HG03280 (cell line): ENCODE results near the gene GRIP2.

ENCODE experiments used
- ATAC-seq: cut with Tn5 transposase; IDR thresholded peaks from one replicate; pipeline ENCODE4 v1.9.1; 2021; ENCODE audit warnings: mild to moderate bottlenecking, moderate library complexity; ENCODE audit not compliant: unreplicated experiment

Gene GRIP2

GRCh38 chr3:14488286-14489041 is 51.7 kb downstream of the GRIP2 start:
- ATAC-seq = no peak

GRCh38 chr3:14487821-14488220 is 52.3 kb downstream of the GRIP2 start:
- no peak for ATAC-seq

- no peak for ATAC-seq
Observed at GRCh38 chr3:14487086-14487485, 53.1 kb downstream of the GRIP2 start.

DNA sequence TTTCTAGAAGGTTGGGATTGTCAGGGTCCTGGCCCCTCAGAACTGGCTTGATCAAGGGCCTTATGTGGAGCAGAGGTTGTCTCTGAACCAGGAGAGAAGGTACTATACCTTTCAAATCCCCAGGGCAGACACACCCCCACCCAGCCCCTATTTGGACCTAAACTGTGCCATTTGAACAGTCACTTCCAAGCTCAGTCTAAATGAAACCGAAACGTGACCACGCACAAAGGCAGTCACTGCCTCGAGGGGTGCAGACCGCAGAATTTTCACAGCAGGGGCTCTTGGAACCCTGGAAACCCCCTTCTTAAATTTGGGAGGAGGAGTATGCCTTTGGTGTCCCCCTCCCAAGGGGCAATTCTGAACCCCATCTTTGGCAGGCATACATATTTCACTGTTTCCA is 53.7 kb downstream of the GRIP2 start:
- ATAC-seq = no peak

GRCh38 chr3:14485981-14486380 is 54.2 kb downstream of the GRIP2 start:
- no peak for ATAC-seq

- no peak for ATAC-seq
Observed at GRCh38 chr3:14484741-14485140, 55.4 kb downstream of the GRIP2 start.

- no peak for ATAC-seq
Observed at GRCh38 chr3:14483286-14483685, 56.9 kb downstream of the GRIP2 start.

DNA sequence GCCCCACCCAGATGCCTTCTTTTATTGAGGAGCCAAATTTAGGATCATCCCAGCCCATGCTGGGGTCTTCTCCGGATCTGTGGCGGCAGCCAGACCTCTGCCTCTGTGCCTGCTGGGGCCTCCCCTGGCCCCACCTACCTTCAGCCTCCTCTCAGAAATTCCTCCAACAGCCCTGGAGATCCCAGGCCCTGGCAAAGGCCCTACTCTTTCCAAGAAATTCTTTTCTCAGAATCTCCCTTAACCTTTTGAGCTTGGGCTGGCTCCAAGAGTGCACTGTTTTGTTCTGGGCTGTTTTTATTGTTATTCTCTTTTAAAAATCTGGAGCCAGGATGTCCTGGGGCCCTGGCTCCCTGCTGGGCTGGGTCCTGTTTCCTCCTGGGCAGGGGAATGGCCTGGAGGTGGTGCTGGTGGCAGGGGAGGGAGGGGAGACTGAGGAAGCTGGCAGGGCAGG is 57.8 kb downstream of the GRIP2 start:
- no peak for ATAC-seq

GRCh38 chr3:14481646-14482036 is 58.5 kb downstream of the GRIP2 start:
- ATAC-seq = no peak

DNA sequence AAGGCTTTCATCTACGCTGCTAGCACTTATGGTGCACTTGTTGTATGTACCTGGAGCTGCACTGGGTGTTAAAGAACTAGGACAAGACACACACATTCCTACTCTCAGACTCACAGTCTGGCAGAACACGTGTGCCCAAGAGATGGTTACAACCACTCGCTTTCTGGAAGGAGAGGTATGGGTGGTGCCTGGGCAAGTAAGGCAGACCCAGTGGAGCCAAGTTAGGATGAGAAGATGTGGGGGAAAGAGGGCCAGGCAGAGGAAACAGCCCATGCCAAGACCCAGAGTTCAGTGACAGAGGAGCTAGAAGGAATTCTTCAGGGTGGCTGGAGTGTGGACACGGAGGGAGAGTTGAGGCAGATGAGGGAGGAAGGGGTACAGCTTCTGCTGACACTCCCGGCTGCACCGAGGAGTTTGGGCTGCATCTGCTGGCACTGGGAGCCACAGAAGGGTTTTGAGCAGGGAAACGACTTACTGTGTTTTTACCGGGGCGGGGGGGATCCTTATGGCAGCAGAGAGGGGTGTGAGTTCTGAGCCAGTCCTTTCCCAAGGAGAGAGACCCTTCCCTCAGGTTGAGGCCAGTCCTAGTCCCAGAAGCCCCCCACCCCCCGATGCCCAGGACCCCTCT is 59.0 kb downstream of the GRIP2 start:
- no peak for ATAC-seq

- ATAC-seq = no peak
Observed at GRCh38 chr3:14480207-14481017, 59.7 kb downstream of the GRIP2 start.

DNA sequence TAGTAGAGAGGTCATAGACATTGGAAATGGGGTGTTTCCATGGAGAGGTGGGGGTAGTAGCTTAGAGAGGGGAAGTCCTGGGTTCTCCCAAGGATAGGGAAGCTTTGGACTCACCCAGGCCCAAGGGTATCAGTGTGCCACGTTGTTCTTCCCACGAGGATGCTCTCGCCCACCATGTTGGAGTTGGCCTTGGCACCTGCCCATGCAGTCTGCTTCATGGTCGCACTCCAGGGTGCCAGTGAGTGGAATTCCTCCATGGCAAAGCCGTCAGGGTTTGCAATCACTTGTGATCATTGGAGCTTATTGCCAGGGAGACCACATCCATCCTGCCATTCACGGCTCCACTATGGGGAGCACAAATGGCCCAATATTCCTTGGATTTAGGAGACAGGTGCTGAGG is 60.6 kb downstream of the GRIP2 start:
- ATAC-seq = no peak

- ATAC-seq = no peak
Observed at GRCh38 chr3:14478956-14479550, 61.1 kb downstream of the GRIP2 start.

- ATAC-seq = no peak
Observed at GRCh38 chr3:14477311-14477935, 62.7 kb downstream of the GRIP2 start.

- ATAC-seq = no peak
Observed at GRCh38 chr3:14476583-14477265, 63.4 kb downstream of the GRIP2 start.

- ATAC-seq = no peak
Observed at GRCh38 chr3:14475621-14476020, 64.5 kb downstream of the GRIP2 start.

GRCh38 chr3:14474363-14475081 is 65.6 kb downstream of the GRIP2 start:
- no peak for ATAC-seq

GRCh38 chr3:14473411-14473891 is 66.7 kb downstream of the GRIP2 start:
- ATAC-seq = no peak
